NCI-H510A (cell line): ENCODE data around the gene DISP2.

Experiments used
- DNase-seq: peaks from one replicate; lab custom pipeline; 2025; lab: John Stamatoyannopoulos, UW

The DISP2 gene

GRCh38 chr15:40344217-40344616 is 13.8 kb upstream of the DISP2 start:
- DNase-seq, result no peak

DNA sequence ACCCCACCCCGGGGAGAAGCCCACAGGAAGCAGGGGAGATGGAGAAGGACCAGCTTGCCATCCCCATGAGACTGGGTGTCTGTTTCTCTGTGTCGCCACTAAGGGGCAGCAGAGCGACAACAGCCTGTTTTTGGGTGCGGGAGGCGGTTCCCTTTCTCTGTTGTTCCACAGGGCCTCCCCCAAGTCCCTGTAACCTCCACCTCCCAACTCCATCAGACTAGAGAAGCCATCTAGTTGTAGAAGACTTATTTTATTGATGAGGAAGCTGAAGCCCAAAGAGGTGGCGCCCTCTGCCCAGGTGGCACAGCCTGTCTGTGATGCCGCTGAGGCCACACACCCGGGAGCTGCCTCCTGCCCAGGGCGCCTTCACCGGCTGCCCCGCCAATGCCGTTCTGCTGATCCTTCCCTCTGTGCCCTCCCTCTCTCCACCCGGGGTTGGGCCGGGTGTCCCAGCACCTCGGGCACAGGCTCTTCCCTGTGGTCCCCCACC is 13.3 kb upstream of the DISP2 start:
- DNase-seq, result no peak

- no peak for DNase-seq
Measured at GRCh38 chr15:40345225-40345866, 12.7 kb upstream of the DISP2 start.

DNA sequence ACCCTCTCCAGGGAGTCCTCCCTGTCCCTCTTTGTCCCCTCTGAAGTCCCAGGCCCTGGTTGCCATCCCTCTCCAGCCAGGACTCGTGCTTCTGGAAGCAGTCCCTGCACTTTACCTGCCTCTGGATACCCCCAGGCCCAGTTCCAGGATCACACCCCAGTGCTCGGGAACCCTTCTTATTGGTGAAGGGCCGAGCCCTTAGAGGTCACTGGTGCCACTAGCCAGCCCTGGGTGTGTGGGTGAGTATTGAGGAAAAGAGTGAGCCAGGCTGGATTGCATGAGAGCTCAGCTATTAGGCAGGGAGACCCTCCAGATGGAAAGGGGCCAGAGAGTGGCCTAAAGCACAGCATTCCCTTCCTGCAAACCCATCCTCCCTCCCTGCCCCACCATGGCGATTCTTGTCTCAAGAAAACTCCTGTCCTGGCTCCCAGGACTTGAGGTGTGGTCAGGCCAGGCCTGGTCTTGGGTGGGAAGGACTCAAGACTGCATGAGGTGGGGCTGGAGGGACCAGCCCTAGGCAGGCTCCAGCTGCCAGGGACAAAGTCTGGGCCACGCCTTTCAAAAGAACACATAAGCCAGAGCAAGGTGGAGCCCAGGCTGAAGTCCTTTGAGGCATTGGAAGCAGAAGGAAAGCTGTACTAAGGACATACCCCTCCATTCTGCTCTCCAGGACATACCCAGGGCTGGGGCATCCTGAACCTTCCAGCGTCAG is 12.0 kb upstream of the DISP2 start:
- no peak for DNase-seq

- DNase-seq, result no peak
Measured at GRCh38 chr15:40346579-40347558, 11.2 kb upstream of the DISP2 start.

DNA sequence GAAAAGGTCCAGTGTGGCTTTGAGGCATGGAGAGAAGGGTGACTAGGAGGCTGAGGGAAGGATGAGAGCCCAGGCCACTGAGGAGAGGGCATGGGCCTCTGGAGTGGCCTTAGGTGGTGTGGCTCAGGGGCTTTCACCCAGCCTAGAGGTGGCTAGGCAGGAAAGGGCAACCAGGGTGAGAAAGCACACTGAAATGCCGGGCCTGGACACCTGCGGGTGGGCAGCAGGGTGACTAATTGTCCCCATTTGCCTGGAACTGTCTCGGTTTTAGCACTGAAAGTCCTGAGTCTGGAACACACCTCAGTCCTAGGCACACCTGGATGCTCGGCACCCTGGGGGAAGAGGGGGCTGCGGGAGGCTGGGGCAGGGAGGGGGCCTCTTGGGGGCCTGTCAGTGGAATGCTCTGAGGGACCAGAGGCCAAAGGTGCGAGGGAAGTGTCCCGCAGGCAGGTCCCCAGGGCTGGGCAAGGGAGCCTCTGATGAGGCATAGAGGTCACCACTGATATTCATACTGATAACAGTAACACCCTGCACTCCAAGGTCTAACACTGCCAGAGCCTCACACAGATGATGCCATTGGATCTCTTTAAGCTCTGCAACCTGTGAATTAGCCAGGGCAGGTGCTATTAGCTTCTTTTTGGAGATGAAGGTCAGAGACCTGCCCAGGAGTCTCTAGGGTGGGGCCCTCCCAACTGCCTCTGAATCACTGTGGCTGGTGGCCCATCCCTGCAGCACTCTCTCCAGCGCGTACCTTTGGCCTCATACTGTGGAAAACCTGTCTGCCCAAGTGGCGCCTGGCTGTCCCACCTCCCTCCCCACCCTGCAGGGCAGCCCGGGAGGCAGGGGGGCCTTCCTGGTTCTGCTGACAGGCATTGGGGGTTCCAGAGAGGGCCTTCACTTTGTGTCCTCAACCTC is 10.2 kb upstream of the DISP2 start:
- no peak for DNase-seq

GRCh38 chr15:40348474-40348870 is 9.5 kb upstream of the DISP2 start:
- no peak for DNase-seq

GRCh38 chr15:40349163-40349562 is 8.9 kb upstream of the DISP2 start:
- no peak for DNase-seq

GRCh38 chr15:40352281-40352901 is 5.6 kb upstream of the DISP2 start:
- DNase-seq, result no peak

DNA sequence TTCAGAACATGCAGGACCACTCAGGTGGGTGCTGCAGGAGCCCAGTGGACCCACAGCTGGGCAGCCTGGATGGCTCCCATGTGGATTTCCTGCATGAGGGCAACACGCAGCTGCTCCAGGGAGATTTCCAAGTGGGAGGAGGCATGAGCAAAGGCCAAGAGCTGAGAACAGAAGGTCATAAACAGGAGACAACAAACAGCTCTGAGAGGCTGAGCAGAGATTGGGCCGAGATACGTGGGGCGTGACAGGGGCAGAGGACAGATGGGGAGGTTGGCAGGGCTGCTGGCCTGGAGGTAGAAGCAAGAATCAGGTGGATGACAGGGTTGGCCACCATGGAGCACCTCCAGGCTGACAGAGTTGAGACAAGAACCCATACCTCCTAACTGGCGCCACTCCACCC is 4.3 kb upstream of the DISP2 start:
- no peak for DNase-seq

DNA sequence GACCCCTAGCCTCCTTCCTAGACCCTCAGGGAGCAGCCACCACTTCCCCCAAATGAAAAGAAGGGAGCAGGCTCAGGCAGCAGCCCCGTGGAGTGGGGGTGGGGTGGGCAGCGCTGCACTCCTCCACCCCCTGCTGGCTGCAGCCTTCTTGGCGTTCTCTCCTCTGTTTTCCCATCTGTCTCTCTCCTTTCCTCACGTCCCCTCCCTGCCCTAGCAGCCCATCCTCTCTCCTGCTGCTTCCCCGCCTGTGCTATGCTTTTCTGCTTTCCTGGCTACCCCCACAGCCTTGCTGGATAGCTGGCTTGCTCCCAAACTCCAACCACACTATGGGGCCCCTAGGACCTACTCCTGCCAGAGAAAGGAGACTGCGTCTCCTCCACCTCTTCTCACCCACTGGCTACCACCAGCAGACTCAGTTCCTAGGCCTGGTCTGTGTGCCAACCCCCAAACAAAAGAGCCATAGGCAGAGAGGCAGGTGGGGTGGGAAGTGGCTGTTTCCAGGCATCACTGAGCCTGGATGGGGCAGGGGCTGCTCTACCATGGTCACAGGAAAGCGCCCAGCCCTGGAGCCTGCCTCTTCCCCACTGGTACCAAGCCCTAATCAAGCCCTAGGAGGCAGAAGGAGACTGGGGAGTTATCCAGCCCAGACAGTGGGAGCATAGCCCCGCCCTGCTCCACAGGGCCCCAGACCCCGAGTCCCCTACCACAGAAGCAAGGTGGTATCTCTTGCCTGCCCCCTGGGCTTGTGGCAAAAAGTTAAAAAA is 3.4 kb upstream of the DISP2 start:
- DNase-seq, result no peak

DNA sequence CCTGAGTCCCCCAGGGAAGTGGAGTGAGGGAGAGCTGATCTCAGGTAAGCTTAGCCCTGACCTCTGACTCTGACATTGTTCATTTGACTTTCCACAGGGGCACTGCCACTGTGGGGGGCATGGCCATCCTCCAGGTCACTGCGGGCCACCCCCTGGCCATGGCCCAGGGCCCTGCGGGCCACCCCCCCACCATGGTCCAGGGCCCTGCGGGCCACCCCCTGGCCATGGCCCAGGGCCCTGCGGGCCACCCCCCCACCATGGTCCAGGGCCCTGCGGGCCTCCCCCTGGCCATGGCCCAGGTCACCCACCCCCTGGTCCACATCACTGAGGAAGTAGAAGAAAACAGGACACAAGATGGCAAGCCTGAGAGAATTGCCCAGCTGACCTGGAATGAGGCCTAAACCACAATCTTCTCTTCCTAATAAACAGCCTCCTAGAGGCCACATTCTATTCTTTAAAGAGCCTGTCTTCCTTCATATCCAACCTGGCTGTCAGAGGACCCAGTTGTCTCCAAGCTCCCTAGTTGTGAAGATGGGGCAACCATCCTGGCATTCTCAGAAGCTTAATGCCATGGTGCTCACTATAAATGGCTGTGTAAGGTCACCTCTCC is 1.9 kb upstream of the DISP2 start:
- DNase-seq, result no peak

DNA sequence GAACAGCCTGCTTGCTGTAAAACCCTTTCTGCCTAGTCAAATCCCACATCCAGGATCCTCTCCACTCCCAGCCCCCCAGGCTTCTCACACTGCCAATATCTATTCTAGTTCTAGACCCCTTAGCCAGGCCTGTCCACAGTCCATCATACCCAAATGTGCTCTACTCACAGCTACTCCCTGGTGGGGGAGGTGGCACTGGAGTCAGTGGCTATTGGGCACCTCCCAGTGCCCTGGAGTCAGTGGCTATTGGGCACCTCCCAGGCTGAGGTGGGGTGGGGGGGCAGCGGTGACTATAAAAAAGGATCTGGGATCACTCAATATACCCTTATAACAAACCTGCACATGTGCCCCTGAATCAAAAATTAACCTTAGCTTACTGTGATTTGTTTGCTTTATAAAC is 773 bp upstream of the DISP2 start:
- no peak for DNase-seq

GRCh38 chr15:40358471-40359353 is 693 bp downstream of the DISP2 start:
- no peak for DNase-seq

DNA sequence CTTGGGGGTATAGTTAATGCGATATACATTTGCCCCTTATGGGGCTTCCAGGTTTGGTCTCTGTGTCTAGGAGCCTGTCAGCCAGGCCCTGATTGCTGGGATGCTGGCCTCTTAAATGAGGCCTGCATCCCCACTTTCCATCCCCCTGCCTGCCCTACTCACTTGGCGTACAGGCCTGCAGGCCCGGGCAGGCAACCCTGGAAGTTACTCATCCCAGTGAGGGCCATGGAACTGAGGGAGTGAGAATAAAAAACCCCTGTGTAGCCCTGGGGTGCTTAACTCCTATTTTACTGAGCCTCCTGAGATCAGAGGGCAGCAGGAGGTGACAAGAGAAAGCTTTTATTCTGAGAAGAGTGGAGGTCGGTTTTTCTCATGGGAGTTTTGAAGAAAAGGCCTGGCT is 2.0 kb downstream of the DISP2 start:
- DNase-seq, result no peak

GRCh38 chr15:40361640-40362039 is 3.6 kb downstream of the DISP2 start:
- no peak for DNase-seq

- DNase-seq, result no peak
Measured at GRCh38 chr15:40363611-40364010, 5.6 kb downstream of the DISP2 start.

DNA sequence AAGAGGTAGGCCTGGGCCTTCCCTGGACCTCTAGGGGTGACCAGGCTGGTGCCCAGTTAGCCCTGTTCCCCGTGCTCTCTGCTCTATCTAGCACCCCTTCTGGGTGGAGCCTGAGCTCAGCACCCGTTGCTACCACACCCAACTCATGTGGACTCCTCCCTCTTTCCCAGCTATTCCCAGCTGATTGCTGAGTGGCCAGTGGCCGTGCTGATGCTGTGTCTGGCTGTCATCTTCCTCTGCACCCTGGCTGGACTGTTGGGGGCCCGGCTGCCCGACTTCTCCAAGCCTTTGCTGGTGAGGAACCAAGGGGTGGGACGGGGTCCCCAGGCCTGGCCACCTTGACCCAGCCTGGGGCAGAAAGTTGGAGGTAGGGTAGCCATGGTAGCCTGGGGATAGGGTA is 6.2 kb downstream of the DISP2 start:
- DNase-seq, result no peak

GRCh38 chr15:40365016-40365415 is 7.0 kb downstream of the DISP2 start:
- no peak for DNase-seq
